PC-9 (cell line): ENCODE results near the gene SLC9A4. TPM values are rescaled to one million over a fixed set of nuclear protein-coding genes. Genes with fewer than 3 reads are reported as not detected.

ENCODE experiments used
- BruUV-seq: library from RNA; stranded (reverse); fragments of 400-500 nt; replicated peaks from 2 replicates; lab custom pipeline; 2021; lab: Mats Ljungman, UMichigan
- CTCF ChIA-PET: fragments of 300-600 bp; sonication (Branson Sonifier 250); formaldehyde crosslinking; loops from one replicate; lab custom pipeline; 2022; ENCODE audit warnings: antibody characterized with exemption; lab: Charles Lee
- POLR2A ChIA-PET: fragments of 300-600 bp; sonication (Branson Sonifier 250); formaldehyde crosslinking; loops from one replicate; lab custom pipeline; 2022; ENCODE audit warnings: antibody characterized with exemption; ENCODE audit not compliant: unreplicated experiment; lab: Charles Lee
- DNase-seq, 2 experiments: peaks; one replicate each; pipeline versions ENCODE4 v3.0.0 to v3.0.0-alpha.2; 2015 to 2022; ENCODE audit warnings: mixed read lengths in 1 of 2
- H2AFZ ChIP-seq: fragments of 200-600 bp; sonication (generic); 2 replicates; pipeline ENCODE4 v1.8.1; 2017; ENCODE audit warnings: antibody characterized with exemption
- H3F3A ChIP-seq: fragments of 200-600 bp; sonication (generic); 2 replicates; pipeline ENCODE4 v1.8.1; 2017; ENCODE audit warnings: antibody characterized with exemption, mild to moderate bottlenecking, low read depth; ENCODE audit not compliant: insufficient read depth
- H3K27ac ChIP-seq: fragments of 200-600 bp; sonication (generic); 2 replicates; pipeline ENCODE4 v1.6.1; 2016; ENCODE audit warnings: mixed run types
- H3K27me3 ChIP-seq: fragments of 200-600 bp; sonication (generic); 2 replicates; pipeline ENCODE4 v1.6.1; 2016; ENCODE audit warnings: low read depth, mixed run types; ENCODE audit not compliant: insufficient read depth
- H3K36me3 ChIP-seq: fragments of 200-600 bp; sonication (generic); 2 replicates; pipeline ENCODE4 v1.6.1; 2016; ENCODE audit warnings: low read depth, mixed run types
- H3K4me1 ChIP-seq: fragments of 200-600 bp; sonication (generic); replicated peaks from 2 replicates; pipeline ENCODE4 v1.6.1; 2016; ENCODE audit warnings: mixed run types; ENCODE audit not compliant: insufficient read depth
- H3K4me2 ChIP-seq: fragments of 200-600 bp; sonication (generic); 2 replicates; pipeline ENCODE4 v1.6.1; 2017; ENCODE audit warnings: mixed run types
- H3K4me3 ChIP-seq: fragments of 200-600 bp; sonication (generic); 2 replicates; pipeline ENCODE4 v1.6.1; 2016; ENCODE audit warnings: mixed run types
- H3K79me2 ChIP-seq: fragments of 200-600 bp; sonication (generic); 2 replicates; pipeline ENCODE4 v1.6.1; 2017; ENCODE audit warnings: low read depth, mixed run types
- H3K9me2 ChIP-seq: fragments of 200-600 bp; sonication (generic); 2 replicates; pipeline ENCODE4 v1.8.1; 2017; ENCODE audit warnings: mild to moderate bottlenecking; ENCODE audit not compliant: insufficient read depth
- H3K9me3 ChIP-seq: fragments of 200-600 bp; sonication (generic); 2 replicates; pipeline ENCODE4 v1.8.1; 2016; ENCODE audit warnings: low read depth; ENCODE audit not compliant: insufficient read depth
- H4K20me1 ChIP-seq: fragments of 200-600 bp; sonication (generic); 2 replicates; pipeline ENCODE4 v1.8.1; 2017; ENCODE audit not compliant: insufficient read depth
- EZH2 ChIP-seq: fragments of 200-600 bp; sonication (generic); IDR thresholded peaks from 2 replicates; pipeline ENCODE4 v1.8.0; 2017; ENCODE audit warnings: antibody characterized with exemption, low read depth
- intact Hi-C: fragments of 100-400 bp; cut with micrococcal nuclease; formaldehyde crosslinking; loops from one replicate; pipeline ENCODE4 v1.10.0; 2022; ENCODE audit not compliant: unreplicated experiment
- total RNA-seq: library from RNA; stranded (reverse); gene quantifications from 2 replicates; pipeline ENCODE4 v1.2.3, GENCODE V29; 2021
- TF ChIP-seq, protein P1 (sequence below): fragments of 200-600 bp; sonication (generic); conservative IDR thresholded peaks from 2 replicates; pipeline ENCODE4 v1.6.1; 2017; ENCODE audit warnings: mixed run types, antibody characterized with exemption, mild to moderate bottlenecking, moderate library complexity

Gene SLC9A4
- total RNA-seq, 1 experiment from 2014 or later = 0.85 TPM

DNA sequence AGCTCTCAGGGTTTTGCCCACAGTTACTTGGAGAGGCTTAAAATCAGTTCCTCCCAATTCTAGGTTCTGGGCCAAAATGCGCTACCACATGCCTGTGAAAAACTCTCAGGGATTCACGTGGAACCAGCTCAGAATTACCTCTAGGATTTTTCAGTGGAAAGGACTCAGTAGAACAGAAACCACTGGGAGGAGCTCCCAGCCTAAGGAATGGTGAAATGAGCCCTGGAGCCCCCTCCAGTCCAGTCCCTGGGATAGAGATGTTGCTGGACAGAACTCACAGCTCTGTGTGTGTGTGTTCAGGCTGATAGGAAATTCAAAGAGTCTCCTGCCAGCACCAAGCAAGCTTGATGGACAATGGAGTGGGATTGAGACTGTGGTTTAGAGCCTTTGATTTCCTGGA, 21.1 kb upstream of the SLC9A4 start:
- Histone ChIP-seq H3K4me2 (no peak overlapping the region), H3K4me3 (no peak overlapping the region), H3K27ac (no peak overlapping the region), H4K20me1 (no peaks in the 10 kb centered on the region), H2AFZ (no peak overlapping the region), H3K27me3 (no peaks in the 10 kb centered on the region), H3K4me1 (no peaks in the 10 kb centered on the region), H3K9me3 (peaks cover 4% of the 10 kb centered on the region; the same call in 1 of the 2 replicates), H3K79me2 (no peaks in the 10 kb centered on the region), H3K9me2 (no peaks in the 10 kb centered on the region), H3F3A (no peaks in the 10 kb centered on the region), H3K36me3 (no peaks in the 10 kb centered on the region)
- no peak for DNase-seq
- TF ChIP-seq, protein P1, sequence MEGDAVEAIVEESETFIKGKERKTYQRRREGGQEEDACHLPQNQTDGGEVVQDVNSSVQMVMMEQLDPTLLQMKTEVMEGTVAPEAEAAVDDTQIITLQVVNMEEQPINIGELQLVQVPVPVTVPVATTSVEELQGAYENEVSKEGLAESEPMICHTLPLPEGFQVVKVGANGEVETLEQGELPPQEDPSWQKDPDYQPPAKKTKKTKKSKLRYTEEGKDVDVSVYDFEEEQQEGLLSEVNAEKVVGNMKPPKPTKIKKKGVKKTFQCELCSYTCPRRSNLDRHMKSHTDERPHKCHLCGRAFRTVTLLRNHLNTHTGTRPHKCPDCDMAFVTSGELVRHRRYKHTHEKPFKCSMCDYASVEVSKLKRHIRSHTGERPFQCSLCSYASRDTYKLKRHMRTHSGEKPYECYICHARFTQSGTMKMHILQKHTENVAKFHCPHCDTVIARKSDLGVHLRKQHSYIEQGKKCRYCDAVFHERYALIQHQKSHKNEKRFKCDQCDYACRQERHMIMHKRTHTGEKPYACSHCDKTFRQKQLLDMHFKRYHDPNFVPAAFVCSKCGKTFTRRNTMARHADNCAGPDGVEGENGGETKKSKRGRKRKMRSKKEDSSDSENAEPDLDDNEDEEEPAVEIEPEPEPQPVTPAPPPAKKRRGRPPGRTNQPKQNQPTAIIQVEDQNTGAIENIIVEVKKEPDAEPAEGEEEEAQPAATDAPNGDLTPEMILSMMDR = no peak
- TF ChIP-seq EZH2 = no peak
- intact Hi-C loops = loop anchor here (5.0 kb wide), 2 partner anchors 165 to 250 kb away; partner anchors contain the start of gene SLC9A2
- no TSS peak for BruUV-seq
- ChIA-PET POLR2A (interaction anchor here (0.6 kb wide), 1 partner anchor 200 kb away, joined by 6 read pairs; no protein-coding TSS in a partner anchor), CTCF (interaction anchor here (0.6 to 1.2 kb wide), 6 partner anchors 16 to 715 kb away, joined by 3 to 5 read pairs (median 4); no protein-coding TSS in a partner anchor)

DNA sequence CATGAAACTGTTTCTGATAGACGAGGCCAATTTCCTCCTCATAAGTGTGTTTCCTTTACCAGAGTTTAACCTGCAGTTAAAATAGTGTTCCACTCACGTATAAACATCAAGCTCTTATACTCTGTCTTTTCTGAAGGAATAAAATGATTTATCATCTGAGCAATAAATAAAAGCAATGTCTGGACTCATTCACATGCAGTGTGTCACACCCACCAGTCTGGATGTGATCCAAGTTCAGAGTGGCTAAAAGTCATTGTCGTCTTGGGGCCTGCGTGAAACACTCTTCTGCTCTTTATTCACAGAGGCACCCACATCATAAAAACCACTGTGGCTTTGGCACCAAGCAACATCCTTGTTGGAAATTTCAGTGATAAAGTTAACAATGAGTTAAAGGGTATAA, 19.5 kb upstream of the SLC9A4 start:
- CTCF ChIA-PET = no interaction called here
- POLR2A ChIA-PET = no interaction called here

DNA sequence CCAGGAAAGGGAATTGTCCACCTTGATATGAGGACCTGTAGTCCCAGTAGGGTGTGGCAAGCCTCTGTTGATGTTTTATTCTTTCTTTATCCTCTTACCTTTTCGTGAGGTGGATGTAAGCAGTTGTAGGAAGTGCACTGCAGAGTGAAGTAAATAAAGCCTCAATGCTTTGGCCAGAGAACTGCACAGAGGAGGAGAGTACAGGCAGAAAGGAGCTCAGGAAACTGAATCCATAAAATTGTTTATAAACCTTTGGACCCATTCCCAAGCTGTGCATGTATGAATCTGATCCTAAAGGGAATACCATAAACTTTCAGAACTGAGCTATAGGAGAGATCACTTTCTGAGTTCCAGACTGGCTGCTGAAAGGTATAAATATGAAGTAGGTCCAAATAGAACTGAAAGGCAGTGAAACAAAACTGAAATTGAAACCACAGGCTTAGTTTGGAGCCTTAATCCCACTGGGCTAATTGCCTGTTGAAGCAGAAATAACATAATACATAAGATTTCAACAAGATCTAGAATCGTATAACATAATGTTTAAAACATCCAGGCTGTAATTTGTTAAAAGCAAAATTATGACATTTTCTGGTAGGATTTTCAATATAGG, 17.9 kb upstream of the SLC9A4 start:
- no TSS peak for BruUV-seq
- H3K9me2 ChIP-seq = no peaks in the 10 kb centered on the region
- no peaks in the 10 kb centered on the region for H3K79me2 ChIP-seq
- no peaks in the 10 kb centered on the region for H3K27me3 ChIP-seq
- H3K36me3 ChIP-seq = no peaks in the 10 kb centered on the region
- intact Hi-C loops = no loop called here
- TF ChIP-seq, protein P1 = no peak
- no peak for TF ChIP-seq EZH2
- H3K9me3 ChIP-seq = peaks cover 4% of the 10 kb centered on the region; the same call in 1 of the 2 replicates
- H3K4me1 ChIP-seq = no peaks in the 10 kb centered on the region
- DNase-seq = no peak
- no peaks in the 10 kb centered on the region for H4K20me1 ChIP-seq
- ChIA-PET POLR2A (no interaction called here), CTCF (no interaction called here)
- H3K4me2 ChIP-seq = no peak overlapping the region
- H3K27ac ChIP-seq = no peak overlapping the region
- H3K4me3 ChIP-seq = no peak overlapping the region
- no peak overlapping the region for H2AFZ ChIP-seq
- H3F3A ChIP-seq = no peaks in the 10 kb centered on the region

More for the DNA sequence above, 19.5 kb upstream of the SLC9A4 start:
- Histone ChIP-seq H3K4me2 (no peak overlapping the region), H3K79me2 (no peaks in the 10 kb centered on the region), H3K9me2 (no peaks in the 10 kb centered on the region), H3K4me3 (no peak overlapping the region), H3K27ac (no peak overlapping the region), H4K20me1 (no peaks in the 10 kb centered on the region), H2AFZ (no peak overlapping the region), H3K27me3 (no peaks in the 10 kb centered on the region), H3K4me1 (no peaks in the 10 kb centered on the region), H3K36me3 (no peaks in the 10 kb centered on the region), H3K9me3 (peaks cover 4% of the 10 kb centered on the region; the same call in 1 of the 2 replicates), H3F3A (no peaks in the 10 kb centered on the region)
- intact Hi-C loops = loop anchor here (5.0 kb wide), 2 partner anchors 164 to 249 kb away; partner anchors contain the start of gene SLC9A2
- DNase-seq = no peak
- no peak for TF ChIP-seq EZH2
- TF ChIP-seq, protein P1 = no peak
- BruUV-seq = no TSS peak
